Right lobe of liver (tissue), 6 donors: ENCODE results near the gene MAP1B. TPM values are rescaled to one million over a fixed set of nuclear protein-coding genes. Genes with fewer than 3 reads are reported as not detected.

Experiments used
- ATAC-seq, 4 donors: fragments of 200-7000 bp; cut with Tn5 transposase; one replicate each; pipeline ENCODE4 v1.9.1; 2020; ENCODE audit warnings: mild to moderate bottlenecking in 4 of 4, moderate library complexity in 4 of 4
- DNase-seq, 3 donors: peaks; one replicate each; pipeline ENCODE4 v3.0.0-alpha.2; 2020
- H3K27ac ChIP-seq, 3 donors: fragments of 200-600 bp; one replicate each; pipeline ENCODE4 v1.8.0; 2022
- H3K27me3 ChIP-seq, 2 donors: fragments of 200-600 bp; one replicate each; pipeline ENCODE4 v1.8.0; 2022
- H3K36me3 ChIP-seq, 4 donors: fragments of 200-600 bp; sonication (generic) in 1 of 4; one replicate each; pipeline versions ENCODE4 v1.5.1 to v1.8.0; 2017 to 2022; ENCODE audit warnings: control low read depth in 1 of 4
- H3K4me1 ChIP-seq, 4 donors: fragments of 200-600 bp; sonication (generic) in 1 of 4; one replicate each; pipeline versions ENCODE4 v1.5.1 to v1.8.0; 2017 to 2022; ENCODE audit warnings: control low read depth in 1 of 4
- H3K4me3 ChIP-seq, 3 donors: fragments of 200-600 bp; one replicate each; pipeline ENCODE4 v1.8.0; 2022
- H3K9me3 ChIP-seq, 4 donors: fragments of 200-600 bp; sonication (generic) in 1 of 4; one replicate each; pipeline versions ENCODE4 v1.5.1 to v1.8.0; 2017 to 2022; ENCODE audit warnings: control low read depth in 1 of 4
- POLR2A ChIP-seq: fragments of 450-650 bp; IDR thresholded peaks from one replicate; pipeline ENCODE4 v1.6.1; 2017; ENCODE audit warnings: antibody characterized with exemption, mild to moderate bottlenecking
- WGBS: methylation state at CpG from one replicate; pipeline ENCODE4 v1.1.6; 2018; ENCODE audit warnings: low coverage, low lambda C conversion rate; ENCODE audit not compliant: insufficient coverage; ENCODE audit errors: missing lambda C conversion rate; 5-methylcytosine and 5-hydroxymethylcytosine counted together
- intact Hi-C, 2 donors: fragments of 100-400 bp; cut with DNase I; formaldehyde crosslinking; loops; one replicate each; pipeline versions ENCODE4 v1.11.2 to v1.14.1; 2022
- total RNA-seq, 6 experiments: library from RNA; depleted of rRNA in 2 of 6; stranded (reverse); fragments of >200 nt in 2 of 6; fragmentation: NEBNext Ultra II Directional in 3 of 6; extraction: Animal tissue kit (Norgen Biotek cat#: 25700) in 3 of 6; gene quantifications; one replicate each; pipeline versions ENCODE4 v1.1.0 to v1.2.4, GENCODE V29; 2016 to 2023
- TF ChIP-seq, protein P1 (sequence below), 4 donors: fragments of 200-600 bp in 3 of 4; fragments of 450-650 bp in 1 of 4; IDR thresholded peaks; one replicate each; pipeline versions ENCODE4 v1.5.1 to v1.8.0; 2016 to 2022; ENCODE audit warnings: antibody characterized with exemption in 4 of 4, mild to moderate bottlenecking in 2 of 4
- donor health status: DM: no; HTN: yes; CAD: no.
- donor health status: DM: no; HTN: no; CAD: no.
- donor health status: DM: no; HTN: no; CAD: no.
- donor health status: DM: no; HTN: yes; CAD: no.
- donor health status: DM: no; HTN: yes; CAD: no.

Gene MAP1B
- total RNA-seq, 6 experiments from 2014 or later: 2.4 to 14.0 (median 5.3) TPM

DNA sequence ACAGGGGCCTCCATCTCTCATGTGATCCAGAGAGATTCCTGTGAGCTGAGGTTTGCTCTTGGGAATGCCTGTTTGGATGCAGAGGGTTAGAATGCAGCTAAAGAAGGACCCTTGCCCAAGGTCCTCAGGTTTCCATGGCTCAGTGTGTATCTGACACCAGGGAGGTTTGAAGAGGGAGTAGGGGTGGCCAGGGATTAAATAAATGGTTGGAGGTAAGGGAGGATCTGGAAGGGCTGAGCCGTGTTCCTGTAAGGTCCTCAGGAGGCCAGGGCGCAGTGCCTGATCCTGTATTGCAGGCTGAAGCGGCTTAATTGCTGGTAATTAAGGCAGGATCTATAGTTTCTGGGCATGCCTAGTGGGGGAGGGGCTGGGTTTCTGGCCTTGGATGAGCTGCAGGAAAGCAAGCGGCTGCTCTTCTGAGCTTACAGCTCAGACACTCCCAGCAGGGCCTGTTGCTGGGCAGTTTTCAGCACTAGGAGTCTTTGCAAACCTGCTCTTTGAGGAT is 41.5 kb upstream of the MAP1B start:
- 43% methylated on average over 3 of the region's 4 CpGs for WGBS
- Histone ChIP-seq H3K27ac (no peak overlapping the region), H3K4me1 (no peaks in the 10 kb centered on the region), H3K9me3 (no peaks in the 10 kb centered on the region), H3K4me3 (no peak overlapping the region), H3K36me3 (no peaks in the 10 kb centered on the region), H3K27me3 (no peaks in the 10 kb centered on the region)
- DNase-seq (no peak), ATAC-seq (no peak)
- no peak for TF ChIP-seq POLR2A
- TF ChIP-seq, protein P1, sequence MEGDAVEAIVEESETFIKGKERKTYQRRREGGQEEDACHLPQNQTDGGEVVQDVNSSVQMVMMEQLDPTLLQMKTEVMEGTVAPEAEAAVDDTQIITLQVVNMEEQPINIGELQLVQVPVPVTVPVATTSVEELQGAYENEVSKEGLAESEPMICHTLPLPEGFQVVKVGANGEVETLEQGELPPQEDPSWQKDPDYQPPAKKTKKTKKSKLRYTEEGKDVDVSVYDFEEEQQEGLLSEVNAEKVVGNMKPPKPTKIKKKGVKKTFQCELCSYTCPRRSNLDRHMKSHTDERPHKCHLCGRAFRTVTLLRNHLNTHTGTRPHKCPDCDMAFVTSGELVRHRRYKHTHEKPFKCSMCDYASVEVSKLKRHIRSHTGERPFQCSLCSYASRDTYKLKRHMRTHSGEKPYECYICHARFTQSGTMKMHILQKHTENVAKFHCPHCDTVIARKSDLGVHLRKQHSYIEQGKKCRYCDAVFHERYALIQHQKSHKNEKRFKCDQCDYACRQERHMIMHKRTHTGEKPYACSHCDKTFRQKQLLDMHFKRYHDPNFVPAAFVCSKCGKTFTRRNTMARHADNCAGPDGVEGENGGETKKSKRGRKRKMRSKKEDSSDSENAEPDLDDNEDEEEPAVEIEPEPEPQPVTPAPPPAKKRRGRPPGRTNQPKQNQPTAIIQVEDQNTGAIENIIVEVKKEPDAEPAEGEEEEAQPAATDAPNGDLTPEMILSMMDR (IDR thresholded peaks at IDR 0.05): no peak
- intact Hi-C loops: no loop called here

DNA sequence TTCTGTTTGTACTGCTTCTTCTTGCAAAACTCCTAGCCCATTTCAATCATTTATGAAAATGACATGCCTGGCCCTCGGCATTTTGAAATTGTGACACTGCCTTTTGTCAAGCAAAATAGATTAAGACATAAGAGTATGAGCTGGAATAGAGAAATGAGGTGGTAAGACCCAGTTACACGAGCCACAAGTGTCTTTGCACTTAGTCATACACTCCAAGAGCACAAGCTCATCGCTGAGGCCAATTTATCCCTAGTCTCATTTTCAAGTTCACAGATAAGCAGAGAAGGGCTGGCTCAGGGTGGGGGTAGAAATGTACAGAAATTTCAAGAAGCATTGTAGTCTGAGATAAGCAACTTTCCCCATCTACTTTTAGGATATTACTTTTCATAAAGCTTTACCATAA is 40.6 kb upstream of the MAP1B start:
- no peaks in the 10 kb centered on the region for H3K27me3 ChIP-seq
- no peaks in the 10 kb centered on the region for H3K9me3 ChIP-seq
- ATAC-seq (no peak), DNase-seq (no peak)
- no peak for TF ChIP-seq POLR2A
- TF ChIP-seq, protein P1 (IDR thresholded peaks at IDR 0.05): no peak
- H3K4me3 ChIP-seq: no peak overlapping the region
- 16% methylated on average over 3 of the region's 3 CpGs for WGBS
- no peaks in the 10 kb centered on the region for H3K36me3 ChIP-seq
- H3K4me1 ChIP-seq: no peaks in the 10 kb centered on the region
- intact Hi-C loops: no loop called here
- no peak overlapping the region for H3K27ac ChIP-seq

DNA sequence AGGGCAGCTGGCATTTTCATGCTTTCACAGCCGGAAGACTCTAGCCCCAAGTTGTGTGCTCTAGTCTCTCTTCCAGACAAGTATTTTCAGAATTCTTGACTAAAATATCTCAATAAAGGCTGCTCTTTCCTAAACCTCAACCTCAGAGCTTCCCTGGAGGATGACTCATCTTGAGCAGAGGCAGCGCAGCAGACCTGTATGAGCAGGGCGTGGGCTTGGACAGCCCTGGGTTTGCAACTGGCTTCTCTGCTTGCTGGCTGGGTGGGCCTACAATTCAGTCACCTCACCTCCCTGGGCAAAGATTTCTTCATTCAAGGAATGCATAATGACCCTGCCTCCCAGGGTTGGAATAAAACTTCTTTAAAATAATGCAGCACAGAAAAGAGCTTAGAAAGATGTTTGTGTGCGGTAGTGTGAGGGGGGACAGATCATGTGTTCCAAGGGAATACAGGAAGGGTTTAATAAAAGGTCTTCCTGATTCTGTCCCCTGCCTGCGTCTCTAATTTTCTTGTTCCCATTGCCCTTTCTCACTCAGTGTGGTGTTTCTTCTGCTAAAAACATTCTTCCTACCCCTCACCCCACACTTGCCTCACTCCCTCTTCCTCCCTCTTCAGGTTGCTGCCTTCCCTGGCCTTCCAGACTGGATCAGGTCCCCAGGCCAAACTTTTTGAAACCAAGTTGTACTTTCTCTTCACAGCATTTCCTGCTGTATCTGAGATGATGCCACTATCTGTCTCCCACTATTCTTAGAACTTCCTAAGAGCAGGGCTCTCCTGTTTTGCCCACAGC is 39.4 kb upstream of the MAP1B start:
- H3K36me3 ChIP-seq: no peaks in the 10 kb centered on the region
- no peaks in the 10 kb centered on the region for H3K9me3 ChIP-seq
- no peak overlapping the region for H3K27ac ChIP-seq
- WGBS: 75% methylated on average over 3 of the region's 5 CpGs
- no peaks in the 10 kb centered on the region for H3K4me1 ChIP-seq
- TF ChIP-seq, protein P1 (IDR thresholded peaks at IDR 0.05): no peak
- TF ChIP-seq POLR2A: no peak
- DNase-seq: no peak
- H3K4me3 ChIP-seq: no peak overlapping the region
- no peaks in the 10 kb centered on the region for H3K27me3 ChIP-seq
- no peak for ATAC-seq
- intact Hi-C loops: no loop called here

DNA sequence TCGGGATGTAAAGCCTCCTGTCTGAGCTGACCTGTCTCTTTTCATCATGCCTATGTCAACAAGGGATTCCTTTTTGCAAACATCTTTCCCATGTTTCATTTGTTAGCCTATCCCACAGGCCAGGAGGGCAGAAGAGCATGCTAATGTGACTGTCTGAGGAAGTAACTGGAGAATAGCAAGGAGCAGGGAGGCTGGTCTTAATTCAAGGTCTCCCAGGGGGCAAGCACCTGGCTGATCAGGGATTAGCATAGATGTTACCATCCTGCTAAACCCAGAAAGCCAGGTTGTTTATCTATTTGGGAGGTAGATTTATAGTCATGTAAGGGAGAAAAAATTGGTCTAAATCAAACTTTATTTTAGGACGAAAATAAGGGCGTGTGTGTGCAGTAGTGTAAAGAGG is 36.7 kb upstream of the MAP1B start:
- TF ChIP-seq, protein P1 (IDR thresholded peaks at IDR 0.05): no peak
- no peak for TF ChIP-seq POLR2A
- Histone ChIP-seq H3K4me3 (no peak overlapping the region), H3K9me3 (no peaks in the 10 kb centered on the region), H3K27me3 (no peaks in the 10 kb centered on the region), H3K27ac (no peak overlapping the region), H3K36me3 (no peaks in the 10 kb centered on the region), H3K4me1 (no peaks in the 10 kb centered on the region)
- DNase-seq: no peak
- WGBS: 26% methylated on average over 3 of the region's 3 CpGs
- intact Hi-C loops: no loop called here
- ATAC-seq: no peak
